Measurements from ENCODE around the gene LAMA3.

LAMA3 gene

GRCh38 chr18:23703987-23704384 is 14.7 kb downstream of the LAMA3 start:
- Histone ChIP-seq H4K20me1 (ENCODE audit: insufficient read depth) (no peaks in the 10 kb centered on the region), H3K4me1 (ENCODE audit: low read depth, poor library complexity, severe bottlenecking) (no peaks in the 10 kb centered on the region), H3K27me3 (ENCODE audit: insufficient read depth, low read depth) (no peaks in the 10 kb centered on the region), H3K4me3 (IDR thresholded peaks at IDR 0.05; ENCODE audit: insufficient read depth, low read depth, low read length) (no peak overlapping the region), H3K36me3 (ENCODE audit: insufficient read depth) (no peaks in the 10 kb centered on the region), H2AFZ (ENCODE audit: low read depth) (no peak overlapping the region), H3K27ac (no peak overlapping the region), H3K4me2 (no peak overlapping the region), H3K9ac (no peak overlapping the region), H3K79me2 (ENCODE audit: insufficient read depth, low read depth) (no peaks in the 10 kb centered on the region)
- no peak for TF ChIP-seq CTCF (conservative IDR thresholded peaks at IDR 0.05; ENCODE audit: low read depth, low read length)

- Histone ChIP-seq H3K79me2 (ENCODE audit: insufficient read depth, low read depth) (no peaks in the 10 kb centered on the region), H3K4me2 (no peak overlapping the region), H2AFZ (ENCODE audit: low read depth) (no peak overlapping the region), H3K4me3 (IDR thresholded peaks at IDR 0.05; ENCODE audit: insufficient read depth, low read depth, low read length) (no peak overlapping the region), H3K27me3 (ENCODE audit: insufficient read depth, low read depth) (no peaks in the 10 kb centered on the region), H3K4me1 (ENCODE audit: low read depth, poor library complexity, severe bottlenecking) (no peaks in the 10 kb centered on the region), H3K9ac (no peak overlapping the region), H3K27ac (no peak overlapping the region), H4K20me1 (ENCODE audit: insufficient read depth) (no peaks in the 10 kb centered on the region), H3K36me3 (ENCODE audit: insufficient read depth) (no peaks in the 10 kb centered on the region)
- no peak for TF ChIP-seq CTCF (conservative IDR thresholded peaks at IDR 0.05; ENCODE audit: low read depth, low read length)
Observed at GRCh38 chr18:23704806-23705205, 15.6 kb downstream of the LAMA3 start.

- H3K27me3 ChIP-seq (ENCODE audit: insufficient read depth, low read depth): no peaks in the 10 kb centered on the region
- no peak overlapping the region for H3K9ac ChIP-seq
- H3K4me3 ChIP-seq (IDR thresholded peaks at IDR 0.05; ENCODE audit: insufficient read depth, low read depth, low read length): no peak overlapping the region
- peaks cover 14% of the 10 kb centered on the region for H3K4me1 ChIP-seq (ENCODE audit: low read depth, poor library complexity, severe bottlenecking)
- no peak for TF ChIP-seq CTCF (conservative IDR thresholded peaks at IDR 0.05; ENCODE audit: low read depth, low read length)
- no peak overlapping the region for H2AFZ ChIP-seq (ENCODE audit: low read depth)
- H3K36me3 ChIP-seq (ENCODE audit: insufficient read depth): no peaks in the 10 kb centered on the region
- H3K4me2 ChIP-seq: no peak overlapping the region
- no peaks in the 10 kb centered on the region for H3K79me2 ChIP-seq (ENCODE audit: insufficient read depth, low read depth)
- H3K27ac ChIP-seq: no peak overlapping the region
- no peaks in the 10 kb centered on the region for H4K20me1 ChIP-seq (ENCODE audit: insufficient read depth)
Observed at GRCh38 chr18:23706971-23707640, 17.9 kb downstream of the LAMA3 start.

GRCh38 chr18:23710068-23710527 is 20.8 kb downstream of the LAMA3 start:
- Histone ChIP-seq H3K27ac (no peak overlapping the region), H3K4me1 (ENCODE audit: low read depth, poor library complexity, severe bottlenecking) (peaks cover 24% of the 10 kb centered on the region), H2AFZ (ENCODE audit: low read depth) (no peak overlapping the region), H3K36me3 (ENCODE audit: insufficient read depth) (no peaks in the 10 kb centered on the region), H3K27me3 (ENCODE audit: insufficient read depth, low read depth) (no peaks in the 10 kb centered on the region), H3K4me2 (no peak overlapping the region), H3K79me2 (ENCODE audit: insufficient read depth, low read depth) (no peaks in the 10 kb centered on the region), H4K20me1 (ENCODE audit: insufficient read depth) (no peaks in the 10 kb centered on the region), H3K4me3 (IDR thresholded peaks at IDR 0.05; ENCODE audit: insufficient read depth, low read depth, low read length) (no peak overlapping the region), H3K9ac (no peak overlapping the region)
- TF ChIP-seq CTCF (conservative IDR thresholded peaks at IDR 0.05; ENCODE audit: low read depth, low read length): no peak

Data from KMS-11 (cell line).